ENCODE measurements around the gene EDAR. TPM values are rescaled to one million over a fixed set of nuclear protein-coding genes. Genes with fewer than 3 reads are reported as not detected.

Gene EDAR
- total RNA-seq, 1 donor from 2014 or later, result not detected

- no peak for TF ChIP-seq CTCF (IDR thresholded peaks at IDR 0.05; ENCODE audit: partially characterized antibody, unreplicated experiment)
- Mint-ChIP-seq H3K4me3 (ENCODE audit: unreplicated experiment) (no peak overlapping the region), H3K36me3 (ENCODE audit: unreplicated experiment) (no peaks in the 10 kb centered on the region), H3K27me3 (ENCODE audit: unreplicated experiment) (peaks cover 2% of the 10 kb centered on the region), H3K27ac (ENCODE audit: unreplicated experiment) (no peak overlapping the region), H3K4me1 (ENCODE audit: low read depth, unreplicated experiment) (no peaks in the 10 kb centered on the region), H3K9me3 (ENCODE audit: unreplicated experiment) (no peaks in the 10 kb centered on the region)
- DNase-seq, result no peak
Observed at GRCh38 chr2:108909275-108909823, 79.7 kb downstream of the EDAR start.

GRCh38 chr2:108908713-108909070, 80.3 kb downstream of the EDAR start:
- Mint-ChIP-seq H3K4me1 (ENCODE audit: low read depth, unreplicated experiment) (no peaks in the 10 kb centered on the region), H3K27me3 (ENCODE audit: unreplicated experiment) (peaks cover 2% of the 10 kb centered on the region)

GRCh38 chr2:108907822-108908712, 81.0 kb downstream of the EDAR start:
- no peak for TF ChIP-seq CTCF (IDR thresholded peaks at IDR 0.05; ENCODE audit: partially characterized antibody, unreplicated experiment)
- H3K36me3 Mint-ChIP-seq (ENCODE audit: unreplicated experiment), result no peaks in the 10 kb centered on the region
- no peaks in the 10 kb centered on the region for H3K4me1 Mint-ChIP-seq (ENCODE audit: low read depth, unreplicated experiment)
- no peak overlapping the region for H3K27ac Mint-ChIP-seq (ENCODE audit: unreplicated experiment)
- no peak for DNase-seq
- H3K4me3 Mint-ChIP-seq (ENCODE audit: unreplicated experiment), result no peak overlapping the region
- peaks cover 2% of the 10 kb centered on the region for H3K27me3 Mint-ChIP-seq (ENCODE audit: unreplicated experiment)
- H3K9me3 Mint-ChIP-seq (ENCODE audit: unreplicated experiment), result no peaks in the 10 kb centered on the region

More at GRCh38 chr2:108908713-108909070, 80.3 kb downstream of the EDAR start:
- Mint-ChIP-seq H3K9me3 (ENCODE audit: unreplicated experiment) (no peaks in the 10 kb centered on the region), H3K36me3 (ENCODE audit: unreplicated experiment) (no peaks in the 10 kb centered on the region), H3K4me3 (ENCODE audit: unreplicated experiment) (no peak overlapping the region), H3K27ac (ENCODE audit: unreplicated experiment) (no peak overlapping the region)
- no peak for DNase-seq
- no peak for TF ChIP-seq CTCF (IDR thresholded peaks at IDR 0.05; ENCODE audit: partially characterized antibody, unreplicated experiment)

- H3K27ac Mint-ChIP-seq (ENCODE audit: unreplicated experiment), result no peak overlapping the region
- H3K27me3 Mint-ChIP-seq (ENCODE audit: unreplicated experiment), result peaks cover 2% of the 10 kb centered on the region
- no peak for TF ChIP-seq CTCF (IDR thresholded peaks at IDR 0.05; ENCODE audit: partially characterized antibody, unreplicated experiment)
- H3K4me3 Mint-ChIP-seq (ENCODE audit: unreplicated experiment), result no peak overlapping the region
- DNase-seq, result no peak
- no peaks in the 10 kb centered on the region for H3K4me1 Mint-ChIP-seq (ENCODE audit: low read depth, unreplicated experiment)
- no peaks in the 10 kb centered on the region for H3K36me3 Mint-ChIP-seq (ENCODE audit: unreplicated experiment)
- H3K9me3 Mint-ChIP-seq (ENCODE audit: unreplicated experiment), result no peaks in the 10 kb centered on the region
Observed at GRCh38 chr2:108906403-108907077, 82.5 kb downstream of the EDAR start.

Data from glutamatergic neuron (in vitro differentiated cells).